Left kidney (tissue), 1 donor: ENCODE results near the gene XCR1. TPM values are rescaled to one million over a fixed set of nuclear protein-coding genes. Genes with fewer than 3 reads are reported as not detected.

ENCODE experiments used
- polyA plus RNA-seq: library from polyadenylated mRNA; unstranded; fragments of 120-200 nt; gene quantifications from one replicate; pipeline ENCODE4 v1.2.1, GENCODE V29; 2013; ENCODE audit not compliant: insufficient read length

The XCR1 gene
- polyA plus RNA-seq, 1 donor: 0.15 TPM

Other genes with a start within 250 kb of the XCR1 start
- gene SLC6A20, start 230.9 kb downstream of the XCR1 start, polyA plus RNA-seq: 0.37 TPM
- gene LZTFL1, start 185.4 kb downstream of the XCR1 start, polyA plus RNA-seq: 69.8 TPM
- gene CCR9, start 140.9 kb downstream of the XCR1 start, polyA plus RNA-seq: 0.05 TPM
- gene CXCR6, start 84.0 kb downstream of the XCR1 start, polyA plus RNA-seq: 0.63 TPM
- gene FYCO1, start 31.7 kb downstream of the XCR1 start, polyA plus RNA-seq: 17.5 TPM
- gene CCR1, start 180.8 kb upstream of the XCR1 start, polyA plus RNA-seq: 2.0 TPM
- not detected for gene CCR3, start 215.0 kb upstream of the XCR1 start, polyA plus RNA-seq